Measurements from ENCODE around the gene CDK11A.
"Not testable (repeated sequence)": the region's sequence is repeated elsewhere in the genome, so short reads cannot be mapped to it uniquely, and the experiment has no call there.

The CDK11A gene

DNA sequence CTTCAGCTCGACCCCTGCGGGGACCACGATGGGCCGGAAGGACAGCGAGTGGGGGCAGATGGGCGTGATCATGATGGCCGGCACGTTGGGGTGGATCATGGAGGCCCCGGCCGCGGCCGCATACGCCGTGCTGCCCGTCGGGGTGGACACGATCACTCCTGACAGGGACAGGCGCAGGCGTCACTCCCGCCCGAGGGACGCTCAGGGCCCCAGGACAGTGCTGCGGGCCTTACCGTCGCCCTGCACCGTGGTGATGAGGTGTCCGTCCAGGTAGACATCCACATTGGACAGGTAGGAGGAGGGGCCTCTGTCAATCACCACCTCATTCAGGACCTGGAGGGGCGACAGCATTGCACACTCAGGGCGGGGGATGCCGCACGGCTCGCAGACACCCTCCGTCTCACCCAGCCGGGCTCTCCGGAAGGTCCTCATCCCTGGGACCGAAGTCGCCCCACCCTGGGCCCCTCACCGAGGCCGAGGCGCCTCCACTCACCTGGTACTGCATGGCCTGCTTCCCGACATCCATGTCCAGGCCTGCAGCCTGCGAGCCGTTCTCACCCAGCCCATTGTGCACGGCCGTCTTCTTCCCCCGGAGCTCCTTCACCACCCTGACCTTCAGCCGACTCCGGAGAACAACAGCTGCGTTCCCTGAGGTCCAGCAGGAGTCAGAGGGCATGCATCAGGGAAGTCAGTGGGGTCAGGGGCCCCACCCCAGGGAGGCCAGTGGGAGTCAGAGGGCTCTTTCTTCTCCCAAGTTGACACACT, 30.1 kb upstream of the CDK11A start:
- DNase-seq, result no peak

DNA sequence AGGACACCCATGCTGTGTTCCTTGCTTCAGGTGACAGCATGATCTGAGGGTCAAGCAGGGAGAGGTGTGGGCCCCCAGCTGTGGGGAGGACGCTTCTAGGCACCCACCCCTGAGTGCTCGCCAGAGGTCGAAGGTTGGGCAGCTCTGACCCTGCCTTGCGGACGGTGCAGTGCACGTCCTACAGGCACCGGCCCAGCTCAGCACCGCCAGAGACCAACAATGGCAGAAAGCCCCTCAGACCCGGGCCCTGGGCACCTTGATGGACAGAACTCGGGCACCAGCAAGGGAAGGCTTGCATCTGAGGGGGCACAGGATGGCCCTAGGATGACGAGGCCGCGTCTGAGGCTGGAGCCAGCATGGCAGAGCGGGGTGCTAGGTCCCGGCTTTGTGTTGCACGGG, 29.4 kb upstream of the CDK11A start:
- no peak for DNase-seq

GRCh38 chr1:1752636-1753606, 28.8 kb upstream of the CDK11A start:
- DNase-seq, result no peak

GRCh38 chr1:1752190-1752589, 28.0 kb upstream of the CDK11A start:
- DNase-seq, result no peak

DNA sequence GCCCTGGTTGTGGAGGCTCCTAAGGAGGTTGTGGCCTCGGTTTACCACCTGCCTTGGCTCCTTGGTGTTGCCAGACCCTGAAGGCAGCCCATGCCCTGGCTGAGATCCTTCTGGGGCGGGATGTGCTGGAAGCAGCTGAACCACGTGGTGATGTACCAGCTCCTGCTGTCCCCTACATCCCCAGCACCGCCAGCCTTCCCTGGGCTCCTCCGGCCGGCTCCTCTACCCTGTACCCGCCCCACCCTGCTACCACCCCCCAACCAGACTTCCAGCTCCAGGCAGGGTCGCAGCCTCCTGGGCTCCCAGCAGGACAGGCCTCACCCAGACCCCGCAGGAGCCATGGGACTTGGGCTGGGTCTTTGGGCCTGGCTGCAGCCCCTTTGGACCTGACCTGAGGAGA, 25.8 kb upstream of the CDK11A start:
- not testable (repeated sequence) for DNase-seq

GRCh38 chr1:1748686-1749321, 24.6 kb upstream of the CDK11A start:
- no peak for DNase-seq

DNA sequence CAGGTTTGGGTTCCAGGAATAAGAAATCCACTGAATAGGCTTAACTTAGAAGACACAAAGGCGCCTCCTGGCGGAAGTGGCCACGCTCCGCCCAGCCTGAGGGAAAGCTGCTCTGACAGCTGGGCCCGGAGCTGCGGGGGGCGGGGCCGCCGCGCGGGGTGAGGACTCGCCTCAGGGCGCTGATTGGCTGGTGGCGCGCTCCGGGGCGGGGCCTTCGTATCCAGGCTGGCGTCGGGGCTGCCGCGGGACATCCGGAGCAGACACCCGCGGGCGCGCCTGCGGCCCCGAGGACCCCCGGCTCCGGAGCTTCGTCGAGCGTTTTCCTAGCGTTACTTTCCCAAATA, 22.4 kb upstream of the CDK11A start:
- not testable (repeated sequence) for DNase-seq

GRCh38 chr1:1745651-1746565, 21.8 kb upstream of the CDK11A start:
- peak; percentile 76 for DNase-seq

DNA sequence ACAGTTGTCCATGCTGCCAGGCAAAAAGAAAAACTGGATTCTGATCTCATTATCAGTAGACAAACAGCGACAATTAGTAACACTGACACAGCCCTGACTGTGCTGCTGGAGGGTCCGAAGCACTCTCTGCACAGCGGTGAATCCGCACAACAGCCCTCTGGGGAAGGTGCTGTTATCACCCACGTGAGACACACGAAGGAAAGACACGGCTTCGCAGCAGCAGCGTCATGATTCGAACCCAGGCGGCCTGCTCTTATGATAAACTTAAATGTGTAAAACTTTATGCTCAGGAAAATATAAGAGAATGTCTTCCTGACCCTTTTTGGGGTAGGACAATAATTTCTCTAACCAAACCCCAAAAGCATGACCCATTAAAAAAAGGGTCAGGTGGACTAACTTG, 18.4 kb upstream of the CDK11A start:
- not testable (repeated sequence) for DNase-seq

GRCh38 chr1:1741013-1741412, 16.9 kb upstream of the CDK11A start:
- DNase-seq, result not testable (repeated sequence)

- not testable (repeated sequence) for DNase-seq
Measured at GRCh38 chr1:1738799-1739337, 14.7 kb upstream of the CDK11A start.

GRCh38 chr1:1737675-1738590, 13.8 kb upstream of the CDK11A start:
- DNase-seq, result not testable (repeated sequence)

DNA sequence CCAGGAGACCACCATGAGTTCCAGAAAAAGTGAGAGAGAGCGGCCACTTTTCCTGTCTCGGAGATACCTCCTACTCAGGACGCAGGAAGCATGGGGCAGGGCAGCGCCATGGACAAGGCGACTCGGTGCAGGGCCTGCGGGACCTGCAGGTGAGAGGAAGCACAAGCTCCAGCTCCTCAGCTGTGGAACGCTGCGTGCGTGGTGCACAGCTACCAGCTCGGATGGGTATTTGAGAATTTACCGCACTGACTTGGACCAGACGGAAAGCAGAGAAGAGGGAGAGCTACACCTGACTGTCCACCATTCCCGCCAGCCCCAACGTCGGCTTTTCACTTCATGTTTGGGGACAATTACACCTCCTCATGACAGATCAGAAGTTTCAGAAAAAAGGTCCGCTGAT, 8.2 kb upstream of the CDK11A start:
- no peak for DNase-seq

GRCh38 chr1:1730870-1731269, 6.7 kb upstream of the CDK11A start:
- no peak for DNase-seq

DNA sequence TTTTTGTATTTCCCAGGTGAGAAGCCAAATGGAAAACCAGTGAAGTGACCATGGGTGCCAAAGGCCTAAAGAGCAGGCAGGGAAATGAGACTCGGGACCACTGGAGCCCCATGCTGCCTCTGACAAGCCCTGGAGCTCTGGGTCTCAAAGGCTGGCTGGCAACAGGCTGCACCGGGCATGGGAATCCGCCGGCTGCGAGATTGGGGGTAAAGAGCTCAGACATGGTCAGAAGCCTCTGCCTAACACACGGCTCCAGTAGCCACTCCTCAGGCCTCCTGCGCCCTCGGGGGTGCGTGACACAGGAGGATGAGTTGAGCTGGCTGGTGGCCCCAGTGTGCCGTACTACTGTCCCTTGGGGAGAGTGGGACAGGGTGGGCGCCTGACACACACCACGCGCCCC, 6.1 kb upstream of the CDK11A start:
- DNase-seq, result not testable (repeated sequence)

DNA sequence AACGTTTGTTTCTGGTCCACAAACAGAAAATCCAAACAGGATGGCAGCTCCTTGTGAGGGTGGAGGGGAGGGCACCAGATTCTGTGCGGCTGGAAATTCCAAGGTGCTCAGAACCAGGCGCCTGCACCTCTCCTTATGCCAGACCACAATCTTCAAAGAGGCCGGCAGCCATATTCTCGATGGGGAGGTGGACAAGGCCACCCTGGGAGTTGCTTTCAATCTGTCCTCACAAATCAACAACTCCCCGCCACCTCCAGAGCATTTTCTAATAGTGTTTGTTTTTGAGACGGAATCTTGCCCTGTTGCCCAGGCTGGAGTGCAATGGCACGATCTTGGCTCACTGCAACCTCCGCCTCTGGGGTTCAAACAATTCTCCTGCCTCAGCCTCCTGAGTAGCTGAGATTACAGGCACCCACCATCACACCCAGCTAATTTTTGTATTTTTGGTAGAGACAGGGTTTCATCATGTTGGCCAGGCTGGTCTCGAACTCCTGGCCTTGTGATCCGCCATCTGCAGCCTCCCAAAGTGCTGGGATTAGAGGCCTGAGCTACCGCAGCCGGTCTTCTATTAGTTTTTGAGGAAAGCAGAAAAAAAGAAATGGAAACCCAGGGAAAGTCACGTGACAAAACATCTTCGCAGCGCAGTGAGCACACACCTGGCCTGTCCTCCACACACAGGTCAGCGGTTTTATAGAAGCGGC, 5.1 kb upstream of the CDK11A start:
- not testable (repeated sequence) for DNase-seq

GRCh38 chr1:1728308-1729005, 4.3 kb upstream of the CDK11A start:
- DNase-seq, result peak; percentile 30

GRCh38 chr1:1727131-1727651, 3.0 kb upstream of the CDK11A start:
- DNase-seq, result not testable (repeated sequence)

- DNase-seq, result not testable (repeated sequence)
Measured at GRCh38 chr1:1726088-1726487, 1.9 kb upstream of the CDK11A start.

All from CD4-positive, alpha-beta T cell treated with Interleukin-17A for 4 hours (primary cell).